Right lobe of liver (tissue), 4 donors: Measurements from ENCODE around the gene ZNF346.

Experiments
- POLR2A ChIP-seq: fragments of 450-650 bp; IDR thresholded peaks from one replicate; pipeline ENCODE4 v1.6.1; 2017; ENCODE audit warnings: antibody characterized with exemption, mild to moderate bottlenecking
- TF ChIP-seq, protein P1 (sequence below), 4 donors: fragments of 200-600 bp in 3 of 4; fragments of 450-650 bp in 1 of 4; IDR thresholded peaks; one replicate each; pipeline versions ENCODE4 v1.5.1 to v1.8.0; 2016 to 2022; ENCODE audit warnings: antibody characterized with exemption in 4 of 4, mild to moderate bottlenecking in 2 of 4
- donor health status: DM: no; HTN: no; CAD: no.
- donor health status: DM: no; HTN: no; CAD: no.
- donor health status: DM: no; HTN: yes; CAD: no.

DNA sequence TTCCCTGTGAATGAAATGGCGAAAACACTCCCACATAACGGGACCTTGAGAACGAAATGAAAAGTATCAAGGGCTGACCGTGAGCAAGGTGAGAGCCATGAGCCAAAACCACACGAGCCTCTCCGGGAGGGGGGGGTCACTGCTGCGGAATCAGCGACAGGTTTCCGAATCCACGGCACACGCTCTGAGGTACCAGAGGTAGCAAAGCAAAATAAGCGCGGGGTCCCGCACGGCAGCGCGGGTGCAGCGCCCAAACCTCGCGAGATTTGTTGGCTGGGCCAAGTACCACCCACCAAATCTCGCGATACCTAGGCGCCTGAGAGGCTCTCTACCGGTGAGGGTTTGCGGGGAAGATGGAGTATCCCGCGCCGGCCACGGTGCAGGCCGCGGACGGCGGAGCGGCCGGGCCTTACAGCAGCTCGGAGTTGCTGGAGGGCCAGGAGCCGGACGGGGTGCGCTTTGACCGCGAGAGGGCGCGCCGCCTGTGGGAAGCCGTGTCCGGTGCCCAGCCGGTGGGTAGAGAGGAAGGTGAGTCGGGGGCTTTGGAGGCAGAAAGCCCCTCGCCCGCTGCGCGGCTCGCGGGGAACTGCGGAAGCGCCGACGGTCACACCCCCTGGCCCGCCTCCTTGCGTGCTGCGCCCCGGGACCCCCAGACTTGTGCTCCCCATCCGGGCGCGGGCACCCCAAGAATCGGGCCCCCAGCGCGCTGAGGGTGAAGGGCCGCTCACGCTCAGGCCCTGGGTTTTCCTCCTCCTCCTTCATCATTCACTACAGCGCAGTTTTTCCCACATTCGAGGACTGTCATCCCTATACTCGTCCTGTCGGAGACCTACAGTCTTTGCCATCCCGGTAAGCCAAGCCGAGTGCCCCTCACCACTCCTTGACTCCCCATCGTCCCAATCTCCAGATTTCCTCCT is at the start of gene ZNF346:
- TF ChIP-seq POLR2A, result peak; percentile 51
- TF ChIP-seq, protein P1, sequence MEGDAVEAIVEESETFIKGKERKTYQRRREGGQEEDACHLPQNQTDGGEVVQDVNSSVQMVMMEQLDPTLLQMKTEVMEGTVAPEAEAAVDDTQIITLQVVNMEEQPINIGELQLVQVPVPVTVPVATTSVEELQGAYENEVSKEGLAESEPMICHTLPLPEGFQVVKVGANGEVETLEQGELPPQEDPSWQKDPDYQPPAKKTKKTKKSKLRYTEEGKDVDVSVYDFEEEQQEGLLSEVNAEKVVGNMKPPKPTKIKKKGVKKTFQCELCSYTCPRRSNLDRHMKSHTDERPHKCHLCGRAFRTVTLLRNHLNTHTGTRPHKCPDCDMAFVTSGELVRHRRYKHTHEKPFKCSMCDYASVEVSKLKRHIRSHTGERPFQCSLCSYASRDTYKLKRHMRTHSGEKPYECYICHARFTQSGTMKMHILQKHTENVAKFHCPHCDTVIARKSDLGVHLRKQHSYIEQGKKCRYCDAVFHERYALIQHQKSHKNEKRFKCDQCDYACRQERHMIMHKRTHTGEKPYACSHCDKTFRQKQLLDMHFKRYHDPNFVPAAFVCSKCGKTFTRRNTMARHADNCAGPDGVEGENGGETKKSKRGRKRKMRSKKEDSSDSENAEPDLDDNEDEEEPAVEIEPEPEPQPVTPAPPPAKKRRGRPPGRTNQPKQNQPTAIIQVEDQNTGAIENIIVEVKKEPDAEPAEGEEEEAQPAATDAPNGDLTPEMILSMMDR (IDR thresholded peaks at IDR 0.05), result peak; percentile 32 to 63 (median 56)
